Measurements from ENCODE around the gene ZNF618.

Gene ZNF618

DNA sequence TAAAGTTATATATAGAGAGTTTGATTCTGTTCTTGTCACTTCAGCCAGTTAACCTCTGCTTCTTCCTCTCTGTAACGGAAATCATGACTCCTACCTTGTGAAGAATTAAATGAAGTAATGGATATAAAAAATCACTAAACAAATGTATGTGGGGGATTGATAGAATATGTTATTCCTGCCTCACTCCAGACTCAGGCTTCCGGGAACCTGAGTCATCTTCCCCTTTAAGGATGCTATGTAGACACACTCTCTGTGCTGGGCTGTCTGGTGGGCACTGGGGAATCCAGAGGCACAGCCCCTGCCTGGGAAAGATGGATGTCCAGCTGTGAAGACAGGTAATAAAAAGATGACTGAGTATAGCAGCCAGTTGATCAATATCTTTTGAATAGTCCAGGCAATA lies 77.4 kb downstream of the ZNF618 start:
- Histone ChIP-seq H3K27me3 (ENCODE audit: insufficient read depth, low read length, poor library complexity) (no peaks in the 10 kb centered on the region), H3K27ac (ENCODE audit: low read length) (no peak overlapping the region), H4K20me1 (ENCODE audit: insufficient read depth, low read length) (no peaks in the 10 kb centered on the region), H3K4me1 (ENCODE audit: insufficient read depth, low read length) (no peaks in the 10 kb centered on the region), H3K79me2 (ENCODE audit: insufficient read depth, low read length) (no peaks in the 10 kb centered on the region), H3K4me3 (ENCODE audit: low read depth in 1 of 2, low read length in 2 of 2) (no peak overlapping the region), H2AFZ (ENCODE audit: low read depth, low read length) (no peak overlapping the region), H3K4me2 (ENCODE audit: insufficient read depth, low read length) (no peak overlapping the region), H3K9me3 (ENCODE audit: insufficient read depth, low read length, severe bottlenecking) (no peaks in the 10 kb centered on the region), H3K36me3 (ENCODE audit: insufficient read depth, low read length) (no peaks in the 10 kb centered on the region), H3K9ac (ENCODE audit: low read depth, low read length) (no peak overlapping the region)
- DNase-seq (no peak), ATAC-seq (ENCODE audit: insufficient read depth, low read depth) (no peak)
- TF ChIP-seq EZH2 (IDR thresholded peaks at IDR 0.05; ENCODE audit: borderline replicate concordance, low read depth, low read length, severe bottlenecking) = no peak
- TF ChIP-seq, protein P1, sequence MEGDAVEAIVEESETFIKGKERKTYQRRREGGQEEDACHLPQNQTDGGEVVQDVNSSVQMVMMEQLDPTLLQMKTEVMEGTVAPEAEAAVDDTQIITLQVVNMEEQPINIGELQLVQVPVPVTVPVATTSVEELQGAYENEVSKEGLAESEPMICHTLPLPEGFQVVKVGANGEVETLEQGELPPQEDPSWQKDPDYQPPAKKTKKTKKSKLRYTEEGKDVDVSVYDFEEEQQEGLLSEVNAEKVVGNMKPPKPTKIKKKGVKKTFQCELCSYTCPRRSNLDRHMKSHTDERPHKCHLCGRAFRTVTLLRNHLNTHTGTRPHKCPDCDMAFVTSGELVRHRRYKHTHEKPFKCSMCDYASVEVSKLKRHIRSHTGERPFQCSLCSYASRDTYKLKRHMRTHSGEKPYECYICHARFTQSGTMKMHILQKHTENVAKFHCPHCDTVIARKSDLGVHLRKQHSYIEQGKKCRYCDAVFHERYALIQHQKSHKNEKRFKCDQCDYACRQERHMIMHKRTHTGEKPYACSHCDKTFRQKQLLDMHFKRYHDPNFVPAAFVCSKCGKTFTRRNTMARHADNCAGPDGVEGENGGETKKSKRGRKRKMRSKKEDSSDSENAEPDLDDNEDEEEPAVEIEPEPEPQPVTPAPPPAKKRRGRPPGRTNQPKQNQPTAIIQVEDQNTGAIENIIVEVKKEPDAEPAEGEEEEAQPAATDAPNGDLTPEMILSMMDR (IDR thresholded peaks at IDR 0.05; ENCODE audit: borderline replicate concordance, extremely low read depth, low read length, poor library complexity, severe bottlenecking) = no peak

DNA sequence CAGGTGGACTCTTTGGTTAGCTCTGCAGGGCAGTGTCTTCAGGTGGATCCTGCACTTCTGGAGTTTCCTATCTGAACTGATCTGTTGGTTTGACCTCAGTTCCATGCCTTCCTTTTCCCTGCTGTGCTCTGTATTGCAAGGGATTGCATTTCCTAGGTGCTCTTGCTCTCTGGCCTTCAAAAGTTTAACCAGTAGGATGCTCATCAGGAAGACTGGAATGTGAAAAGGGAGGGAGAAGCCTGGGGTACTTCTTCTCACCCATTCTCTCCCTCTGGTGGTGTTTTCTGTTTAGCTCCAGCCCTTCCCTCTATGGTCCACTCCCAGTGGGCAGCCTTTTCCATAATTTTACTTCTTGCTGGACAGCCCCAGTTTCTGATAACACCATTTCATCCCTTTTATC lies 78.5 kb downstream of the ZNF618 start:
- Histone ChIP-seq H3K27ac (ENCODE audit: low read length) (no peak overlapping the region), H3K9ac (ENCODE audit: low read depth, low read length) (no peak overlapping the region), H3K4me3 (ENCODE audit: low read depth in 1 of 2, low read length in 2 of 2) (no peak overlapping the region), H3K4me2 (ENCODE audit: insufficient read depth, low read length) (no peak overlapping the region), H2AFZ (ENCODE audit: low read depth, low read length) (no peak overlapping the region), H3K36me3 (ENCODE audit: insufficient read depth, low read length) (no peaks in the 10 kb centered on the region), H4K20me1 (ENCODE audit: insufficient read depth, low read length) (no peaks in the 10 kb centered on the region), H3K4me1 (ENCODE audit: insufficient read depth, low read length) (no peaks in the 10 kb centered on the region), H3K27me3 (ENCODE audit: insufficient read depth, low read length, poor library complexity) (no peaks in the 10 kb centered on the region), H3K9me3 (ENCODE audit: insufficient read depth, low read length, severe bottlenecking) (no peaks in the 10 kb centered on the region), H3K79me2 (ENCODE audit: insufficient read depth, low read length) (no peaks in the 10 kb centered on the region)
- ATAC-seq (ENCODE audit: insufficient read depth, low read depth) (no peak), DNase-seq (no peak)
- TF ChIP-seq EZH2 (IDR thresholded peaks at IDR 0.05; ENCODE audit: borderline replicate concordance, low read depth, low read length, severe bottlenecking) = no peak
- TF ChIP-seq, protein P1 (IDR thresholded peaks at IDR 0.05; ENCODE audit: borderline replicate concordance, extremely low read depth, low read length, poor library complexity, severe bottlenecking) = no peak

DNA sequence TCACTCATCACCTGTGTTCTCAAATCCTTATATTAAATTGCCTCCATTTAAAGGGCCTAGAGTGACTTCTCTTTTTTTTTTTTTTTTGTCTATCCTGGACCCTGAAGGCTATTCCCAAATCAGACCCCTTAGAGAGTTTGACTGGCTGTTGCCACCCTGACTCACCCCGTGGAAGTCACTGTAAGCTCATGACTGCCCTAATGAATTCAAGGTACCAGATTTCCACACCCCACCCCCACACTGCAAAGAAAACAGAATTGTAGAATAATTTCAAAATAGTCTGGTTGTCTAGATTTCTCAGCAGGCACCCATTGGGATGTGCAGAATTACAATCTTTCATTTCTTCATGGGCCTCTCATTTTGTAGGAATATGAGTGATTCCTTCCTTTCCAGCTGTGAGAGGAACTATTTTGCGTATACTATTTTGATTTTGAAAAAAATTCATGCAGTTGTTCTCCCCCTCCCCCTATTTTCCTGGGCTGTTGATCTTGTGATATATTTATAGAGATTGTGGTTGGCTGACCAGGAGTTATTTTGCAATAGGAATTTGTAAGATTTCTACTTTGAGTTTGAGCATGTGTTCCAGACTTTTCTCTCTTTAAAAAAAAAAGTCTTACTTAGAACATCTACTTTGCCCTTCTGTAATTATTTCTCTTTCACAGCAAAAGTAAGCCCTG lies 79.1 kb downstream of the ZNF618 start:
- Histone ChIP-seq H3K4me3 (ENCODE audit: low read depth in 1 of 2, low read length in 2 of 2) (no peak overlapping the region), H3K4me1 (ENCODE audit: insufficient read depth, low read length) (no peaks in the 10 kb centered on the region), H2AFZ (ENCODE audit: low read depth, low read length) (no peak overlapping the region), H3K27ac (ENCODE audit: low read length) (no peak overlapping the region), H3K79me2 (ENCODE audit: insufficient read depth, low read length) (no peaks in the 10 kb centered on the region), H3K27me3 (ENCODE audit: insufficient read depth, low read length, poor library complexity) (no peaks in the 10 kb centered on the region), H3K36me3 (ENCODE audit: insufficient read depth, low read length) (no peaks in the 10 kb centered on the region), H3K4me2 (ENCODE audit: insufficient read depth, low read length) (no peak overlapping the region), H4K20me1 (ENCODE audit: insufficient read depth, low read length) (no peaks in the 10 kb centered on the region), H3K9me3 (ENCODE audit: insufficient read depth, low read length, severe bottlenecking) (no peaks in the 10 kb centered on the region), H3K9ac (ENCODE audit: low read depth, low read length) (no peak overlapping the region)
- DNase-seq (no peak), ATAC-seq (ENCODE audit: insufficient read depth, low read depth) (no peak)
- TF ChIP-seq, protein P1 (IDR thresholded peaks at IDR 0.05; ENCODE audit: borderline replicate concordance, extremely low read depth, low read length, poor library complexity, severe bottlenecking) = no peak
- no peak for TF ChIP-seq EZH2 (IDR thresholded peaks at IDR 0.05; ENCODE audit: borderline replicate concordance, low read depth, low read length, severe bottlenecking)
